ENCODE data around the gene KIAA0232.

Gene KIAA0232

DNA sequence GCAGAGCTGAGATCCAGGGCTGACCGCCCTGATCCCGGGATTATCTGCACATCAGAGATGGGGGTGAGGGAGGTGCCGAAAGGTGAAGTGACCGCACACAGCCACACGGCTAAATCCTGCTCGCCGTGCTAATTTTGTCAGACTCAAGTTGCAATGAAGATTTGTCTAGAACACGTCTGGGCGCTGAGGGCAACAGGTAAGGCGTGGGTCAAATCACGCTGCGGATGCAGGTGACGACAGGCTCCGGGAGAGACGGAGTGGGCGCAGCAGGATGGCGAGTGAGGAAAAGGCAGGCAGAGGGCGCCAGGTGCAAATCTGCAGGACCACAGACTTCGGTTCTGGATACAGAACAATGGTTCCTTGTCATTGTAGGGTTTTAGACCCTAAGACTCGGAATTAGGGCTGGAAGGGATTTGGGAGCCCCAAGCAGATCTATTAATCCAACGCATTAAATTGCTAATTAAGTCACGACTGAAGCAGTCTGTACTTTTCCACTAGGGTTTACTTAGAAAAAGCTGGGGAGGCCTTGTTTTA, 125.2 kb downstream of the KIAA0232 start:
- no peak for TF ChIP-seq POLR2A (IDR thresholded peaks at IDR 0.05; ENCODE audit: extremely low read depth, insufficient read length)
- TF ChIP-seq, protein P1, sequence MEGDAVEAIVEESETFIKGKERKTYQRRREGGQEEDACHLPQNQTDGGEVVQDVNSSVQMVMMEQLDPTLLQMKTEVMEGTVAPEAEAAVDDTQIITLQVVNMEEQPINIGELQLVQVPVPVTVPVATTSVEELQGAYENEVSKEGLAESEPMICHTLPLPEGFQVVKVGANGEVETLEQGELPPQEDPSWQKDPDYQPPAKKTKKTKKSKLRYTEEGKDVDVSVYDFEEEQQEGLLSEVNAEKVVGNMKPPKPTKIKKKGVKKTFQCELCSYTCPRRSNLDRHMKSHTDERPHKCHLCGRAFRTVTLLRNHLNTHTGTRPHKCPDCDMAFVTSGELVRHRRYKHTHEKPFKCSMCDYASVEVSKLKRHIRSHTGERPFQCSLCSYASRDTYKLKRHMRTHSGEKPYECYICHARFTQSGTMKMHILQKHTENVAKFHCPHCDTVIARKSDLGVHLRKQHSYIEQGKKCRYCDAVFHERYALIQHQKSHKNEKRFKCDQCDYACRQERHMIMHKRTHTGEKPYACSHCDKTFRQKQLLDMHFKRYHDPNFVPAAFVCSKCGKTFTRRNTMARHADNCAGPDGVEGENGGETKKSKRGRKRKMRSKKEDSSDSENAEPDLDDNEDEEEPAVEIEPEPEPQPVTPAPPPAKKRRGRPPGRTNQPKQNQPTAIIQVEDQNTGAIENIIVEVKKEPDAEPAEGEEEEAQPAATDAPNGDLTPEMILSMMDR (IDR thresholded peaks at IDR 0.05; ENCODE audit: low read depth, low read length) = peak; percentile 29
- H3K4me3 ChIP-seq (ENCODE audit: low read depth, low read length) = no peak overlapping the region
- no peak for DNase-seq (ENCODE audit: low read depth)

DNA sequence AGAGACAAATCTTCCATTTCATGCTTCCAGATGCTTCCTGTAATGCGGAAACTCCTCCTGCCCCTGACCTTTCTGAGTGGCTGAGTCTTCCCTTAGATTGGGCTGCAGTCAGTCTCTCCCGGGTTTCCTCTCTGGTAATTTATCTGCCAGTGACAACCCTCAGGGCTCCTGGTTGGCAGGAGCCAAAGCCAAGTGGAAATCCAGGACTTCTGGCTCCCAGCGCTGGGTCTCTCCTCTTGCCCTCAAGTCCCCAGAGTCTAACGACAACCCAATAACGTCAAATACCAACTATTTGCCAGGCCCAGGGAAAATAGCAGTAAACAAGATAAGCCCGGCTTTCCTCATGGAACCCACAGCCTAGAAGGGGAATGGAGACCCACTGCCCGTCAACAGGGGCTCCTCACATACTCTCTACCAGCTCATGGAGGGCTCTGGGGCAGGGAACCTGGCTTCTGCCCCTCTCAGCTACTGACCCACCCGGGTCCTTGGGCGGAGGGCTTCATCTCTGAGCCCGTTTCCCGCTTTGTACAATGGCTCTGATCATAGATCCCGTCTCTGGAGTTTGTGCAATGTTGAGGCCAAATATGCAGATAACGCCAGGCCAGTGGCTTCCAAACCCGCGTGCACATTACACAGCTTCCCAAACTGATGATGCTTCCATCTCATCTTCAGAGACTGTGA, 126.0 kb downstream of the KIAA0232 start:
- no peak for DNase-seq (ENCODE audit: low read depth)
- peak overlapping the region; percentile 70 for H3K4me3 ChIP-seq (ENCODE audit: low read depth, low read length)
- TF ChIP-seq, protein P1 (IDR thresholded peaks at IDR 0.05; ENCODE audit: low read depth, low read length) = no peak
- TF ChIP-seq MYC (IDR thresholded peaks at IDR 0.05; ENCODE audit: low read depth, low read length) = no peak
- TF ChIP-seq, protein P2, sequence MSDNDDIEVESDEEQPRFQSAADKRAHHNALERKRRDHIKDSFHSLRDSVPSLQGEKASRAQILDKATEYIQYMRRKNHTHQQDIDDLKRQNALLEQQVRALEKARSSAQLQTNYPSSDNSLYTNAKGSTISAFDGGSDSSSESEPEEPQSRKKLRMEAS (IDR thresholded peaks at IDR 0.05; ENCODE audit: low read depth, low read length) = no peak
- TF ChIP-seq POLR2A (IDR thresholded peaks at IDR 0.05; ENCODE audit: extremely low read depth, insufficient read length) = no peak

DNA sequence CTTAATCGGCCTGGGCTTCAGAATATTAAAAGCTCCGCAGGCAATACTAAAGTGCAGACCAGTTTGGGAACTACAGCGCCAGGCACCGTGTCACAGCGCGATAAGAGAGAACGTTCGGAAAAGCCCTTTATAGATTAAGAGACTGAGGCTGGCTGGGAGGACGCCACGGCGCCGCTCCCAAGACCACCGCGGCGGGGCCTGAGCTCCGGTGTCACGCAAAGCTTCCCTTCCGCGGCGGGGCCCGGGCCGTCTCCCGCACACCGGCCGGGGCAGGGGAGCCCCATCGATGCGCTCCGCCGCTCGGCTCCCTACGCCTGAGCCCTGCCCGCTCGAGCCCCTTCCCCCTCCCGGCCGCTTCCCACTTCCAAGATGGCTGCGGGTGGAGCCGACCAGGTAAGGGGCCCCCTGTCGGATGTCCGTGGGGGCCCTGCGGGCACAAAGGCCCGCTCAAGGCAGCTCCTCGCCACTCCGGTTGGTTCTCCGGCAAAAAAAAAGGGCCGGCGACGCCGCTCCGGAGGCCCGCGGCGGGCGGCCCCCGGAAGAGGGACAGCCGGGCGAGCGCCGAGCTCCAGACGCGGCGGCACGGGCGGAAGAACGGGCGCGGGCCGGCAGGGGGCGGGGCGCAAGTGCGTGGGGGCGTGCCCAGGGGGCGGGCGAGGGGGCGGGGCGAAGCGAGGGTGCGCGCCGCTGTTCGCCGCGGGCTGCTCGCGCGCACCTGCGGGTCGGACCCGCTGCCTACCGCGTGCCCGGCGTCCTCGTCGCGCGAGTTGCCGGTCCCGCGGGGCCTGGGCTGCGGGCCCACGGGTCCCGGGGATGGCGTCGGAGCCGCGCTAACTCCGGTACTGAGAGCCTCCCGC, 126.8 kb downstream of the KIAA0232 start, which contains the start of gene TBC1D14:
Gene TBC1D14, plus strand, starts transcription at position 714 of the 857 bp plus-strand sequence. CDS start 13,564 bp downstream, outside the sequence.
- DNase-seq (ENCODE audit: low read depth) = peak; percentile 94
- TF ChIP-seq, protein P2 (IDR thresholded peaks at IDR 0.05; ENCODE audit: low read depth, low read length) = 0 out of 2 replicates have a peak, but pooled peaks have one; percentile 14
- peak; percentile 5 for TF ChIP-seq MYC (IDR thresholded peaks at IDR 0.05; ENCODE audit: low read depth, low read length)
- TF ChIP-seq, protein P1 (IDR thresholded peaks at IDR 0.05; ENCODE audit: low read depth, low read length) = no peak
- TF ChIP-seq POLR2A (IDR thresholded peaks at IDR 0.05; ENCODE audit: extremely low read depth, insufficient read length) = peak; percentile 91
- H3K4me3 ChIP-seq (ENCODE audit: low read depth, low read length) = peak within 1 kb of the TSS; percentile 70

DNA sequence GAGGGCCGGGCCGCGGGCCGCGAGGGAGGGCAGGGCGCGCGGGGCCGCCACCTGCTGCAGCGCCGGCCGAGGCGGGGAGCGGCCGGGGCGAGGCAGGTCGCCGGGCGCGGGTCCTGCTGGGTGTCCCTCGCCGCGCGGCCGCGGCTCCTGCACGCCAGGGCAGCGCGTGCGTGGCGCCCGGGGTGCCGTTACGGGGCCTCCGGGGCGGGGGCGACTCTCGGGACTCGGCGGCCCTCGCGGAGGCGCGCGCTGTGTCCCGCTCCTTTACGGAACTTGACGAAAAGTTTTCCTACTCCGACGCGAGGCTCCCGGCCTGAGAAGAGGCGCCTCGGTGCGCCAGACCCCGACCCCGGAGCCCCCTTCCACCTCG, 127.4 kb downstream of the KIAA0232 start:
- peak; percentile 76 for DNase-seq (ENCODE audit: low read depth)
- TF ChIP-seq MYC (IDR thresholded peaks at IDR 0.05; ENCODE audit: low read depth, low read length) (peak; percentile 17; the same call in 1 of the 2 replicates), POLR2A (IDR thresholded peaks at IDR 0.05; ENCODE audit: extremely low read depth, insufficient read length) (no peak)

DNA sequence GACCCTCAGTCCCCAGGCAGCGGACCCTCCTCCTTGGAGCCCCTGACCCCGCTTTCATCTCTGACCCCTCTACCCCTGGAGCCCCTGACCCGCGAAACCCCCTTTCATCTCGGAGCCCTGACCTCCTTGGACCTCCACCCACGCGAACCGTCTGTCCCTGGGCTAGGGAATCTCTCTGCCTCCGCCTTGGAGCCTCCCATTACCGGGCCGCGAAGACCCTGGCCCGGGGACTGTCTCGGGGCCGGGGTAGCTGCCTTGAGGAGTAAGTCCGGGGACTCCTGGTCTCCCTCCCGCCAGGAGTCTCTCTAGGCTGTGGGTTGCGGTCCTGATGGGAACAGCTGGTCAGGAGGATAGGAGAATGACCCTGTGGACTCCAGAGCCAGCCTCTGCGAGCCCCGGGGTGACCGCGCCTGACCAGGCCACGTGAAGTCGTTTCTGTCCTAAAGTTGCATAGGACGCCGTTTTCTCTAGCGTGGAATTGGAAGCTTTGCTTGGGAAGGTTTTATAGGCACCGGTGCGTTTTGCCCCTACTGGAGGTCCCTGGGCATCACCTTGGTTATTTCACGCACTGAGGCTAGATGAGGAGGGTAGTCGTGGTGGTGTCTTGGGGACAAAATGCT, 127.9 kb downstream of the KIAA0232 start:
- peak; percentile 56 for DNase-seq (ENCODE audit: low read depth)
- H3K4me3 ChIP-seq (ENCODE audit: low read depth, low read length) = peak overlapping the region; percentile 70
- TF ChIP-seq POLR2A (IDR thresholded peaks at IDR 0.05; ENCODE audit: extremely low read depth, insufficient read length) = no peak
- TF ChIP-seq, protein P1 (IDR thresholded peaks at IDR 0.05; ENCODE audit: low read depth, low read length) = peak; percentile 22

More for the DNA sequence above, 127.4 kb downstream of the KIAA0232 start:
- H3K4me3 ChIP-seq (ENCODE audit: low read depth, low read length) = peak overlapping the region; percentile 70

Measured in NB4 (cell line).